ENCODE data around the gene SLC5A10.
"Not testable (repeated sequence)": the region's sequence is repeated elsewhere in the genome, so short reads cannot be mapped to it uniquely, and the experiment has no call there.

The SLC5A10 gene

DNA sequence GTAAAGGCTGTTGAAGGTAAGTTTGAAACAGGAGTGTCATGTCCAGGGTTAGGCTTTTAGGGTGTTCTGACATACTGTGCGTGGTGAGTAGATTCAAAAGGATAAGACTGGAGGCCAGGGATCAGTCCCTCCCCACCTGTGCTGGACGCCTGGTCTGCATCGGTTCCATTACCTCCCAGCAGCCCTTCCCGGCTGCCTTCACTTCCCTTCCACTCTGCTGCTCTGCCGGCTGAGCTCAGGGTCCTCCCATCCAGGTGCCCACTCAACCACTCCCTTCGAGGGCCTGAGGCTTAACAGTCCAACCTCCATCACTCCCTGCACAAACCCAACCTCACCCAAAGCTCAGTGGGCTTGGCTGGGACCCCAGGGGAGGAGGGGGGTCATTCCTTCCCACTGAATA lies 4.1 kb upstream of the SLC5A10 start:
- DNase-seq (ENCODE audit: low spot score) = no peak

DNA sequence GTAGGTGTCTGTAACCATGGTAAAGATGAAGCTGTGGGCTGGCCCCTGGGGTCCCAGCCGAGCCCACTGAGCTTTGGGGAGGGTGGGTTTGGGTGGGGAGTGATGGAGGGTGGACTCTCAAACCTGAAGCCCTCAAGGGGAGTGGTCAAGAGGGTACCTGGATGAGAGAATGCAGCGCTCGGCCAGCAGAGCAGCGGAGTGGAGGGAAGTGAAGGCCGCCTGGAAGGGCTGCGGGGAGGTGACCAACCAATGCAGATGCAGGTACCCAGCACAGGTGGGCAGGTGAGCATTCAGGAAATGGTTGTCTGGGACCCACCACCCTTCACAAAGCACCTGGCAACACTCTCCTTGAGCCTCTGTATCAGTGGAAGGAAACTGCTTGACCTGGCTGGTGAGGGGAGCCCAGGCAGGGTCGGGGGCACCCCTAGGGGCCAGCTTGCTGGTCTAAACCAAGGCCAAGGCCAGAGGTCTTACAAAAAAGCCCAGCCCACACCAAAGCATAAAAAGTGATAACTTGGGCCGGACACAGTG lies 3.4 kb upstream of the SLC5A10 start:
- DNase-seq (ENCODE audit: low spot score) = no peak

DNA sequence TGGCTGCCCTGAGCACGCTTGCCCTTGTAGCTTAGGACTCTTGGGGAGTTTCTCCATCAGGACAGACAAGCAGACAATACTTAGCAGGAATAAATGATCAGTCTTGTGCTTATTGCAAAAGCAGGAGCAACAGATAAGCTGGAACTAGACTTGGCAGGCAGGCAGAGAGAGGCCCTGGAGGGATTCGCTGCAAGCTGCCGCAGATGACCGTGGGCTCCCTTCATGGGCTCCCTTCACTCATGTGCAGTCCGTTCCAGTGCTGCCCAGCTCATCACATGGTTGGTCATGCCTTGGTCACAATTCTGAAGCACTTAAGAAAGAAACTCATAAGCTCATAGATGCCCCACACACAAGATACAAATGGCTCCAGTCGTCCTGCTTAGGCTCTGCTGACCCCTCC lies 2.4 kb upstream of the SLC5A10 start:
- DNase-seq (ENCODE audit: low spot score) = no peak

DNA sequence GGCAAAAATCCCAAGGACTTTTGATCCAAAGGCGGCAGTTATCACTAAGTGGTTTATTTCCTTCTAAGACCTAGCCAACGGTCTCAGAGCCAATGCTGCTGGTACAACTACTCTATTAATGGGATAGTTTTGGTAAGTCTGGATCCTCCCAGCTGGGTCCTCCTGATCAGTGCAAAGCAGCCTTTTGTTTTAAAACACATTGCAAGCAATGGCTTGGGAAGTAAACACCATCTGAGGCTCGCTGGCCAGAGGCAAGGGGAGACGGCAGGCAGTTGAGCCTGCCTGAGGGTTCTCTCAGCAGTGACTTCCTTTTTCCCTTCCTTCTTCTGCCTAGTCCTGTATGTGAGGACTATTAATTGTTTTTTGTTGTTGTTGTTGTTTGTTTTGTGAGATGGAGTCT lies 1.6 kb upstream of the SLC5A10 start:
- DNase-seq (ENCODE audit: low spot score) = no peak

DNA sequence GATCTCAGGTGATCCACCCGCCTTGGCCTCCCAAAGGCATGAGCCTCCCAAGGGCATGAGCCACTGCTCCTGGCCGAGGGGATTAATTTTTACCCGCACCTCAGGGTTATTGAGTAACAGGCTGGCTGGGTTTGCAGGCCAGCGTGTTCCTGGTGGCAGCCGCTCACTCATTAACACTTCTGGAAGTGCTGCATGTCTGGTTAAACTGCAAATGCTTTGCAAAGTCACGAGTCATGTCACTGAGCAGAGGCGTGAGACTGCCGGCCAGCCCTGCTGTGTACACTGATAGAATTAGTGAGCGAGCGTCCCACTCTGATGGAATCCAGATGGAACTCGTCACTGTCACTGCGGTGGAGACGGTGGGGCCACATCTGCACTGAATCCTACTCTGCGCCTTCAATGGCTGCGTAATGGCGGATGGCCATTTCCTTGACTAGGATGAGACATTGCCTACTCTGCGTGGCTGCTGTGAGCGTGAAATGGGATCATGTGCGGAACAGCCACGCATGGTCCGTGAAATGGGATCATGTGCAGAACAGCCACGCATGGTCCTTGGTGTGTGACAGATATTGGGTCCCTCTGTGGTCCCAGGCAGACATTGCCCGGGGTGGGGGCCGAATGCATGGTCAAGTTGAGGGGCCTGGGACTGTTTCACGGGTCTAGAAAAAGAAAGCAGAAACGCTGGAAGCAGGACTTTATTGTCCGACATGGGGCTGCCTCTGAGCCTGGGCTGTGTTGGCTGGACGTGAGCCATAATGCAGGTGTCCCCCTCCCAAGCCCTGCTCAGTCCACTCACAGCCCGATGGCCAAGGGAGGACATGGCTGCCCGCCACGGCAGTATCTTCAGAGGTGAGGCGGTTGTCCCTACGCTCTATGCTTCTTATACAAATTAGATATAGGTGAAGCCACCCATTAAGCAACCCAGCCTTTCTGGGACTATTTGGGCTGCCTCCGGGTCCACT lies 740 bp upstream of the SLC5A10 start:
- no peak for DNase-seq (ENCODE audit: low spot score)

DNA sequence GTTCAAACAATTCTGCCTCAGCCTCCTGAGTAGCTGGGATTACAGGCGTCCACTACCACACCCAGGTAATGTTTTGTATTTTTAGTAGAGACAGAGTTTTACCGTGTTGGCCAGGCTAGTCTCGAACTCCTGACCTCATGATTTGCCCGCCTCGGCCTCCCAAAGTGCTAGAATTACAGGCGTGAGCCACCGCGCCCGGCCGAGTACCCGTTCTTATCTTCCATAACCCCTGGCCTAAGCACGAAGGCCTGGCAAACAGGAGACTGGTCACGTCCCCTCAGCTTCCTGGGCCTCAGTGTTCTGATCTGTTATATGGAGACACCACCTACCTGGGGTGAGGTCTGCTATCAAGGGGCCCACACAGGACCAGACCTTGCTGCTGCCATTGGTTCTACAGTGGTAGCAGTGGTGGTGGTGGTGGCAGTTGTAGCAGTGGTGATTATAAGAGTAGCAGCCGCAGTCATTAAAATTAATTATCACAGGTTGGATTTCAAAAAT lies 1.3 kb downstream of the SLC5A10 start:
- DNase-seq (ENCODE audit: low spot score) = no peak

DNA sequence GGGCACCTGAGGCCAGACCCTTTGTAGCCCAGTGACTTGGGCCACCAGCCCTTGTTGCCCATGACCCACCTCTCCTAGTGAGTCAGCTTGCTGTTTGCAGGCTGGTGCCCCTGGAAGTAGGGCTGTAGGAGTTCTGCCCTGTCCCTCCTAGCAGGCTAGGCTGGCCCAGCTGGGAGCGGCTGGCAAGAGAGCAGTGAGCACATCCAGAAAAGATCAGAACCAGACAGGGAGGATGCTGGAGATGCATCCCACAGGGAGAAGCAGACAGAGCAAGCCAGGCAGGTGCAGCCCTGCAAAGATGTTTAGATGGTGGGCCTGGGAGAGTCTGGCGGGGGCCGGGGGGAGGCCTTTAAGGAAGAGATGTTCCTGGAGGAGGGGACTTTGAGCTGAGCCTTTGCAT lies 2.4 kb downstream of the SLC5A10 start:
- no peak for DNase-seq (ENCODE audit: low spot score)

DNA sequence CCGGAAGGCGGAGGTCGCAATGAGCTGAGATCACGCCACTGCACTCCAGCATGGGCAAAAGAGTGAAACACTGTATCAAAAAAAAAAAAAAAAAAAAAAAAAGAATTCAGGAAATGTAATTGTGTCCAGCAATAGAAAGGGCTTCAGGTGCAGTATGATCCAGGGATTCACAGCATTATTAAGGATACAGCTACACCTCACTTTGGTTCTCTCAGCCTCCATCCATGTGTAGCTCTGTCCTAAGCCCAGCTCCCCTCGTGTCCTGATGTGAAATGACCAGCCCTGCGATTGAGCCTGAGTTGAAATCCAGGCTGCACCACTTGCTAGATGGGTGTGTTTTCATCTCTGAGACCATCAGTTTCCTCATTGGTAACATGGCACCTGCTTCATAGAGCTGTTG lies 3.0 kb downstream of the SLC5A10 start:
- DNase-seq (ENCODE audit: low spot score) = no peak

DNA sequence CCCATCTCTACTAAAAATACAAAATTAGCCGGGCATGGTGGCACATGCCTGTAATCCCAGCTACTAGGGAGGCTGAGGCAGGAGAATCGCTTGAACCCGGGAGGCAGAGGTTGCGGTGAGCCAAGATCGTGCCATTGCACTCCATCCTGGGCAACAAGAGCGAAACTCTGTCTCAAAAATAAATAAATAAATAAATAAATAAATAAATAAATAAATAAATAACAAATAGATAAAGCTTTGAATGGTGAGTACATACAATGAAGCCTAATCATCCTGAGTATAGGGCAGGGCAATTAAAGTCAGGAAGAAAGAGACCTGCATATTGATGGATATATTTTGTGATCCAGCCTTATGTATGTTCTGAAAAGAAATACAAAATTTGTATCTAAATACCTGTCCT lies 4.1 kb downstream of the SLC5A10 start:
- DNase-seq (ENCODE audit: low spot score) = not testable (repeated sequence)

DNA sequence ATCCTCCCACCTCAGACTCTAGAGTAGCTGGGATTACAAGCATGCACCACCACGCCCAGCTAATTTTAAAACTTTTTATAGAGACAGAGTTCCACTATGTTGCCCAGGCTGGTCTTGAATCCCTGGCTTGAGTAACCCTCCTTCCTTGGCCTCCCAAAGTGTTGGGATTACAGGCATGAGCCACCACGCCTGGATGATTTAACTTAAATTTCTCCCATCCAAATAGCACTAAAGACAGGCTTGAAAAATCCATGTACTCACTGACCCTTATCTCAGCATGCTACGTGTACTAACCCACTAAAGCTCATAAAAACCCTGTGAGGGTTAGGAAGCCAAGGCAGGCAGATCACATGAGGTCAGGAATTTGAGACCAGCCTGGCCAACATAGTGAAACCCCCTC lies 4.6 kb downstream of the SLC5A10 start:
- DNase-seq (ENCODE audit: low spot score) = no peak

DNA sequence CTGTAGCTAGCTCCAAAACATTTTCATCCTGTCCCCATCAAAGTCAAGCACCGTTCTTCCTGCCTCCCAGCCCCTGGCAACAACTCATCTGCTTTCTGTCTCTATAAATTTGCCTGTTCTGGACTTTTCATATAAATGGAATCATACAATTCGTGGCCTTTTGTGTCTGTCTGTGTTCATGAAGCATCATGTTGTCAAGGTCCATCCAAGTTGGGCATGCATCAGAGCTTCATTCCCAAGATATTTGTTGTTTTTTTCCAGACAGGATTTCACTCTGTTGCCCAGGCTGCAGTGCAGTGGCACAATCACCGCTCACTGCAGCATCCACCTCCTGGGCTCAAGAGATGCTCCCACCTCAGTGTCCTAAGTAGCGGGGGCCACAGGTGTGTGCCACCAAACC lies 5.9 kb downstream of the SLC5A10 start:
- no peak for DNase-seq (ENCODE audit: low spot score)

DNA sequence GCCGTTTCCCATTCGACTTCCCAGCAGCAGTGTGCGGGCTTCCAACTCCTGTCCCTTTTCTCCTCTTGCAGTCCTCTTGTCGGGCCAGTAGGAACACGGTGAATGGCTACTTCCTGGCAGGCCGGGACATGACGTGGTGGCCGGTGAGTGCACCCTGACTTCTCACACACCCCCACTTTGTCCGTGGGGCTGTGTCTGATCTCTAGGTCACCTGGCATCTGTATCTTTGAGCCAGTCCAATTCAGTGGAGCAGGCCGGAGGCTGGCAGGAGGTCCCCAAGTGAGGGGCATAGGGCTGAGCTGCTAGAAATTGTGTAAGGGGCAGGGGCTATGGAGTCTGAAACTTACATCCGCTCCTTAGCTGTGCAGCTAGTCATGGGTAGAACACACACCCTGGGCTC lies 6.6 kb downstream of the SLC5A10 start:
- no peak for DNase-seq (ENCODE audit: low spot score)

DNA sequence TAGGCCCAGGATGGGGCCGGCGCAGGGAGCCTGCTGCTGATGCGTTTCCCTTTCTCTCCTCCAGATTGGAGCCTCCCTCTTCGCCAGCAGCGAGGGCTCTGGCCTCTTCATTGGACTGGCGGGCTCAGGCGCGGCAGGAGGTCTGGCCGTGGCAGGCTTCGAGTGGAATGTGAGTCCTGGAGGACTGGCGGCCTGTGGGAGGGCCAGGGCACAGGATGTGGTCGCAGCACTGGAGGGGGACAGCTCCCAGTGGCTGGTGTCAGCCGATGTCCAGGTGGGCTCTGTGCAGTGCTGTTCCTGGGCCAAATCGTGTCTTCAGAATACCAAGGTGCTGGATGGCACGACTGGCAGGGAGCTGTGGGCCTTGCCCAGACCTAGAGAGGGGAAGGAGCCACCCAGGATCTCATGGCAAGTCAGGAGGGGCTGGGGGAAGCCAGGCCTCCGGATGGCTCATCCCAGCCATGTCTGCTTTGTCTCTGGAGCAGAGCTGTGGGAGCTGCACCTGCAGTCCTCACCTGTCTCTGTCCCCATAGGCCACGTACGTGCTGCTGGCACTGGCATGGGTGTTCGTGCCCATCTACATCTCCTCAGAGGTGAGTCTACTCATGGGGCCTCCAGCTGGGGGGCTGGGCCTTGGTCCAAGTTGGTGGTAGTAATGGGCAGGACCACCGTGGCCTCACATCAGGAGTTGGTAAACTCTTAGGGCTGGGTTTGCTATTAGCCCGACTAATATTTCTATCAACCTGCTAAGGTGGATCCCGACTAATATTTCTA lies 7.3 kb downstream of the SLC5A10 start:
- no peak for DNase-seq (ENCODE audit: low spot score)

DNA sequence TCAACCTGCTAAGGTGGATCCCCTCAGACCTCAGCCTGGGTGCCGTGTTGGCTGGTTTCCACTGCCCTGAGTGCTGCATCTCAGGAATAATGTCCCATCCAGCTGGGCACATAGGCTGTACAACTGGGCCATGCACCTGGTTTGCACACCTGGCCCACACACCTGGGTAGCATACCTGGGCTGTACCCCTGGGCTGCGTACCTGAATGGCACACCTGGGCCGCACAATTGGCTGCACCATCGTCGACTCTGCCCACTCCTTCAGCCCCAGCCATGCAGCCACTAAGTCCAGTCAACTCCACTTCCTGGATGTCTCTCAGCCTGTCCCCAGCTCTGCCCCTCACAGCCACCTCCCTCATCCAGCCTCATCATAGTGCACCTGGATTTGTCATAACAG lies 7.9 kb downstream of the SLC5A10 start:
- DNase-seq (ENCODE audit: low spot score) = no peak

DNA sequence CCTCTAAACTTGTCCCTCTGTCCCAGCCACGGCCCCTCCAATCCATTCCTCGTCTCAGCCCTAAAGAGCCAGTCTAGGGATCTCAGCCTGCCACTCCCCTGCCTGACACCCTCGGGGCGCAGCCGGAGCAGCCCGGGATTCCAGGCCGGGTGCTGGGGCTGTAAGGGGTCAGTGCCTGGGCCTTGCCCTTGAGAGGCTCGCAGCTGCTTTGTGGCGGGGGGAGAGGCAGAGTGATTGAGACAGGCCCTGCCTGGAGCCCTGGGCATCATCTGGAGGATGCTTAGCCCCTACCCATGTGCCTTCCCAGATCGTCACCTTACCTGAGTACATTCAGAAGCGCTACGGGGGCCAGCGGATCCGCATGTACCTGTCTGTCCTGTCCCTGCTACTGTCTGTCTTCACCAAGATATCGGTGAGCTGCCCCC lies 8.3 kb downstream of the SLC5A10 start:
- DNase-seq (ENCODE audit: low spot score) = no peak

DNA sequence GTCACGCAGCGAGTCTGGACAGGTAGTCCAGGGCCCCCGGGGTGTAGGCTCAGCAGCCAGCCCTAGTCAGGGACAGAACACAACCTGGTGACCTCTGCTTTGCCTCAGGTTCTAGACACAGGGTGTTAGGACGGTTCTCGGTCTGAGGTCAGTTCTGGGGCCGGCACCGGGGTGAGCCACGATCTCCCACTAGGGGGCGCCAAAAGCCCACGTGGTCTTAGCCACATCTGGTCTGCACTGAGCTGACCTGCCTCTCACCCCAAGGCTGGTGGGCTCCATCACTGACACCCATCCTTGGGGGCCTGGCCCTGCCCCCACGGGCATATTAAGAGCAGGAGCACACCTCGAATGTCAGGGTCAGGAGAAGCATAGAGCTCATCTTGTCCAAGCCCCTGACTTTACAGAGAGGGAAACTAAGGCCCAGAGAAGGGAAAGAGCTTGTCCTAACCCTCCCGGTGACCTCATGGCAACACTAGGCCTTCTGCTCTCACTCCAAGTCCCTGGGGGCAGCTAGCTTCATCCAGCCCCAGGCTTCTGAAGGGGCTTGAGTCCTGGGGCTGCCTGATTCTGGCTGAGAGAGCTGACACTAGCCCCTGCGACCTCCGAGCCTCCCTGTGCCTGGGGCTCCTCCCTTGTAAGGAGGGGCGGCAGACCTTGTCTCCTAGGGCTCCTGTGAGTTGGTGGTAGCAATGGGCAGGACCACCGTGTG lies 9.0 kb downstream of the SLC5A10 start:
- peak; percentile 66 for DNase-seq (ENCODE audit: low spot score)

DNA sequence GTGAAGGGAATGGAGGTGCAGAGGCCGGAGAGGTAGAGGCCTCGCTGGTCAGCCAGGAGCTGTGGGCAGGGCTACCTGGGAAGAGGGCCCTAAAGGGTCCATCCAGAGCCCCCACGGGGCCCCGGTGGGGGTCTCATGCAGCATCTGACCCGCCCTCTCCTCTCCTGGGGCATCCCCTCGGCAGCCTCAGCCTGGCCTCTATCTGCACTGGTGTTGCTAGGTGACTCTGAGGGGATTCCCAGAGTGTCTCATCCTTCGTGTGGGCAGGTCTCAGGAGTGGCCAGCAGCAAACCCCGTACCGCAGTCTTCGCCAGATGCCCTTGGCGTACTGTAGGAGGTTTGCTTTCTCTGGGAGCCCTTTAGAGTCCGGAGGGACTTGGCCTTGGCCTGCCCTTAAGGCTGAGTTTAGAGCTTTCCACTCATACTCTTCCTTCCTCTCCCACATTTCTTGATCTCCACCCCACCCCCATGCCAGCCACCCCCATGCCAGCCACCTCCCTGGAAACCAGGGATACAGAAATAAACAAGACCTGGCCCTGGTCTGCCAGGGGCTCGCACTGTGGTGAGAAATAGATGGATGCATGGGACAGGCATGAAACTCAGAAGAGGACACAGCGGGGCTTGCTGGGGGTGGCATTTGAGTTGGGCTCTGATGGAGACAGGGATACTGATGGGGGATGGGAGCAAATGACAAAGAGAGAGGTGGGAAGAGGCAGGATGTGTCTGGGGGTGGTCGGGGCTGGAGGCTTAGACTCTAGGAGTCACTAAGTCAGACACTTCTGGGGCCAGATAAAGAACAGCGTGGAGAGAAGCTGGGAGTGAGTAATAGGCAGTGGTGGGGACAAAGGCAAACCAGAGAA lies 9.9 kb downstream of the SLC5A10 start:
- DNase-seq (ENCODE audit: low spot score) = peak; percentile 29

DNA sequence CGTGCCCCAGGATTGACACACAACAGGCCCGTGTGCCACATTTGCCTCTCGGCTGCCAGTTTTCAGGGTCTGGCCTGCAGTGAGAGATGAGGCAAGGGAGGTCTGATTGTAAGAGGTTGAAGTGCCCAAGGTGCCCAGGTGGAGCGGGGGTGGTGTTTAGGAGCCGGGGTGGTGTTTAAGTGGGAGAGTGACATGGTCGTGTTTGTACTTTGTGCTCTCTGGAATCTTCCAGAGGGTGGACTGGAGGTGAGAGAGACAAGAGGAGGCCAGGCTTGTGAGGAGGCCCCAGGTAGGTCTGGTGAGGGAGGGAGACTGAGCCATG lies 10.5 kb downstream of the SLC5A10 start:
- no peak for DNase-seq (ENCODE audit: low spot score)

DNA sequence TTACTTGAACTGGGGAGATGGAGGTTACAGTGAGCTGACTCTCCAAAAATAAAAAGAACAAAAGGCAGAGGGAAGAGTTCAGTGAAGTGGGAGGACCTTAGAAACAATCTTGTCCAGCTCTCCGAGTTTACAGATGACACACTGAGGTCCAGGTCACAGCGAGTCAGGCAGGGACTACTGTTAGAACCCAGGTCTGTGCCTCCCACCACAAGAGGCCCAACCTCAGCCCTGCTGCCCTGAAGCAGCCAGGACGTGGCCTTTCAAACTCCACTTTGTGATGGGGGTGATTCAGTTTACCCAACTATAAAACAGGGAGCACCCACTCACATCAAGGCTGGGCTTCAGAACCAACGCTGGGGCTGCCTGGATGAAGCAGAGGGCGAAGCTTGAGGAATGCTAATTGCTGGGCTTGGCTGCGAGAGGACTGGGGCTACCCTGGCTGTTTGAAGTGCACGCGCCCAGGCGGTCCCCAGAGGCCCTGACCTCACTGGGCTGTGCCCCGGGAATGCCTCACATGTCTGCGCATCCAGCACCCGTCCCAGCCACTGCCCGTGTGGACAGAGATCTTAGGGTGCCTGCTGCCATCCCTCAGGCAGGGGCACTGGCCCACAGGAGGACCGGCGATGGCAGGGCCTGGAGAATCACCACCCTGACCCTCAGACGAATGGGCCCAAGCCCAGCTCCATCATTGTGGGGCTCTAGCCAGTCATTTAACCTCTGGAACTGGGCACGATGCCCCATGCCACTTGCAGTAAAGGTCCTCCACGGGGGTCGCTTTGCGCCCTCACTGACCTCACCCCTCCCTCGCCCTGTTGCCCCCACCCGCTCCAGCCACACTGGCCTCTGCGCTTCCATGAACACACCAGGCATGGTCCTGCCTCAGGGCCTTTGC lies 11.4 kb downstream of the SLC5A10 start:
- DNase-seq (ENCODE audit: low spot score) = no peak

DNA sequence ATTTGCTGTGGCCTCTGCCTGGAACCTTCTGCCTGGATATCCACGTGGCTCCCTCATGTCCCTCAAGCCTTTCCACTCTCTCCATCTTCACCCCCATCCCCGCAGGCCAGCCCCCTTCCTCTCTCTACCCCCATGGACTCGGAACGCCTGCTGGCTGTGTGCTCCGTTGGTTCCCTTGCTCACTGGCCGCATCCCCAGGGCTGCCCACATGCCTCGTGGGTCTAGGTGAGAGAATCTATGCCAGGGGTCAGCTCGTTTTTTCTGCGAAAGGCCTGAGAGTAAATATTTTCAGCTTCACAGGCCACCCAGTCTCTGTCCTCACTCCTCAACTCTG lies 12.0 kb downstream of the SLC5A10 start:
- no peak for DNase-seq (ENCODE audit: low spot score)
